GM21717 (cell line): ENCODE measurements around the gene CBFA2T2.
A peak's percentile ranks its signal among the peaks of the same experiment; 100 is the strongest.

Experiments used
- ATAC-seq: cut with Tn5 transposase; IDR thresholded peaks from one replicate; pipeline ENCODE4 v1.9.1; 2021; ENCODE audit warnings: mild to moderate bottlenecking, moderate library complexity; ENCODE audit not compliant: unreplicated experiment

The CBFA2T2 gene

DNA sequence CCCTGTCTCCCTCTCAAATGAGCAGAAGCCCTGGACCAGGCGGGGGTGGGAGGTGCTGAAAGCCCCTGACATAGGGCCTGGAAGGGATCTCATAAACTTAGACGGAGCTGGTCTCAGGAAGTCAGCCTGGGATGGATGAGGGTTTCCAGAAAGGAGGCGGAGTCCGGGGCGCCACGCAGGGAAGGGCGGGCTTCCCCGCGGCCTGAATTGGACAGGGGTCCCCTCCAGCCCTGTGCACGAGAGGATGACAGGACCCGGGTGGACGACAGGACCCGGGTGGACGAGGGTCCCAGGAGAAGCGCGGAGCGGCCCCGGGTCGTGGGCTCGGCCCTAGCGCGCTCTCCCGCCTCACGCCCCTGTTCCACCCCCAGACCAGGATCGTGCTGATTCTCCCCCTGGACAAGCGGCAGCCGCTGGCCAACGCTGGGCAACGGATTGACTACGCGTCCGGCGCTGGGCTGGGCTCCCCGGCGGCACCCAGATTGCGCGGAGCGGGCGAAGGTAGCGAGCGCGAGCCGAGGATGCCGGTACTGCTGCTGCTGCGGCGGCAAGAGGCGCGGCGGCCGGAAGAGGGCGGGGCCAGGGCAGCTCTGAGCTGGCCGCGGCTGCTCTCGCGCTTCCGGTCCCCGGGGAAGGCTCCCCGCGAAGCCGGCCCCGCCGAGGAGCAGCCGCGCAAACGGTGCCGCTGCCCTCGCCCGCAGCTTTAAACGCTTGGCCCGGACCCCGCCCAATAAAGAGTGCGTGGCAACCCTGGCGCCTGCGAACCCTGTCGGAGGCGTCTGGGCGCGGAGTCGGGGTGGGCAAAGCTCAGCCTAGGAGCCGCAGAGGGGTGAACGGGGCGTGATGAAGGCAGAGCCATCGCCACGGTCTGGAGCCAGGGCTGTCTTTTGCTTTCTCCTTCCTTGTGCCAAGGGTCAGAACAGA, 173.5 kb downstream of the CBFA2T2 start:
- ATAC-seq, result peak; percentile 62

DNA sequence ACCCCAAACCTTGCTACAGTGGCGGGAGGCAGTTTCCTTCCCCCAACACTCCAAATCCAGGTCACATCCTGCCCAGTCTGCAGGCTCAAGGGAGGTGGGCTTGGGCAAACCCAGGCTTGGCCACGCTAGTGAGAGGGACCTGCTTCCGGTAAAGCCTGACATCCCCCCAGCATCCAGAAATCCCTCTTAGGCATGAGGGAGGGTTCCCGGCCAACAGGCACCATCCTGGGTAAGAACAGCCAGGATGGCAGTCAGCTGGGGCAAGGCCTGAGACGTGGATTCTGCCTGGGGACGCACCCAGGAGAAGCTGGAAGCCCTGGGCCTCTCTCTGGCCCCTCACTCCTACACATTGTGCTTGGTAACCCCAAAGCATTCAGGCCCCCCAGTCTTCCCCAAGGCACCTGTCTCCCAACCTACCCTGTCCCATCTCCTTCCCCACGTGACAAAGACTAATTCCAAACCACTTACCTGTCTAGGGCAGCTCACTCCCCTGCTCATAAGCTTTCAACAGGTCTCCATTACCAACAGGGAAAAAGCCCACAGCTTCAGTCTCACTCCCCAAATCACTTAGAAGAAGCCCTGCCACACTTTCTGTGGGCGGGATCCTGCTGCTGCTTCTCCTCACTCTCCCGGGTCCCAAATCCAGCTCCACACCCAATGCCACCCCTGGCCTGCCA, 174.3 kb downstream of the CBFA2T2 start:
- no peak for ATAC-seq

DNA sequence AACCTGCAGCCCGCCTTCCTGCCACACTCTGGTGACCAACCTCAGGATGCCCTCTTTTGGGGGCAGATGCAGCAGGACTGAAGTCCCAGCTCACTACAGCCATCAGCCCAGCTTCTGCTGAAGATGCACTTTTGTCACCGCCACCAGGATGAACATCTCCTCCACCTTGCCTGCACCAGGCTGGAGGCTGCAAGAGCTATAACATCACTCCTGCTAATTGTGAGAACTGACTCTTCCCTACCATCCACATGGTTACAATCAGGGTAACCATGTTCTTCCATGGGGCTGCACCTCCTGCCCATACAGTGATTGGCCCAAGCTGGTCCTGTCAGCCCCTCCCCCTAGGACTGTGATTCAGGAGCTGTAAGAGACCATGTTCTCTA, 174.9 kb downstream of the CBFA2T2 start:
- ATAC-seq, result no peak

DNA sequence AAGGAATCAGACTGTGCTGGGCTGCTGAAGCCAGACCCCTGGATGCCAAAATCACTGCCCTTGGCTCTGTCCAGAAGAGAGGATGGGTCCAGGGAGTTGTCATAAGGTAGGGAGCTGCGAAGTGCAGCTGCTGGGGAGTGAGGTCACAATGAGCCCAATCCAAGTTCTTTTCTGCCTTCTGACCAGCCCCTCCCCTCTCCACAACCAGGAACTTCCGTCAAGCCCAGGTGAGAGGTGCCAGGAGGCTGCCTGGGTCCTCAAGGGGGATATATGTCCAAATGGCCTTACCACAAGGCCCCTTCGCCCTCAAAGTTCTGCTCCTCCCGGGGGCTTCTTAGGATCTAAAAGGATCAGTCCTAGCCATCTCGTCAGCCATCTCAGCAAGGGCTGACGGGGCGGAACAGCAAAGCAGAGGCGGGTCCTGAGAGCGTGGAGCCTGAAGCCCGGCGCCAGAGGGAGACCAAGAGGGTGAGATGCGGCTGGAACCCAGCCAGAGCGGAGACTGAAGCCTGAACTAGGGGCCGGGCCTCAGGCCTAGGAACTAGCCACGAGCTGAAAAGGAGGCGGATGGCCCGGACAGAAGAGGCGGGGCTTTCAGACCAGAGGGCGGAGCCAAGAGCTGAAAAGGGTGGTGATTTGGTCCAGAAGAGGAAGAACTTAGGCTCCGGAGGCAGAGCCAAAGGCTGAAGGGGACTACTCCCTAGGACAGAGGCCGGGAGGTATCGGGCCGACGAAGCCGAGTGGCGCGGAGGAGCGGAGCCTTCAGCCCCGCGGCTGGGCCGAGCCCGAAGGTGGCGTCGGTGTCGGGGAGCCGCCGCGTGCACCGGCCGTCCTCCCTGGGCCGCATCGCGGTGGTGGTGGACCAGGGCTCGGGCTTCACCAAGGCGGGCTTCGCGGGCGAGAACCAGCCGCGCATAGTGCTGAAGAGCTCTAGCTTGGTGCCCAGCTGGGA, 176.7 kb downstream of the CBFA2T2 start, which contains the start of gene ACTL10:
Gene ACTL10, plus strand, starts transcription at position 651 of the 952 bp plus-strand sequence. CDS start 555 bp downstream, outside the sequence.
- peak; percentile 36 for ATAC-seq

DNA sequence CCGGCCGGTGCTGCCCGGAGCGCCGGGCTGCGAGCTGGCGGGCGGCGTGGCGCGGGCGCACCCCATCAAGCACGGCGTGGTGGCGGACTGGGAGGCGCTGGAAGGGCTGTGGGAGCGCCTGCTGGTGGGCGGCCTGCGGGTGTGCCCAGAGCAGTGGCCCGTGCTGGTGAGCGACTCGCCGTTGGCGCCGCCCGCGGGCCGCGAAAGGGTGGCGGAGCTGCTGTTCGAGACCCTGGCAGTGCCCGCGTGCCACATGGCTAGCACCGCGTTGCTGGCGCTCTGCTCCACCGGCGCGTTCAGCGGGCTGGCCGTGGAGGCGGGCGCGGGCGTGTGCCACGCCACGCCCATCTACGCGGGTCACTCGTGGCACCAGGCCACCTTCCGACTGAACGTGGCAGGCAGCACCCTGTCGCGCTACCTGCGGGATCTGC, 177.4 kb downstream of the CBFA2T2 start:
- ATAC-seq, result no peak

DNA sequence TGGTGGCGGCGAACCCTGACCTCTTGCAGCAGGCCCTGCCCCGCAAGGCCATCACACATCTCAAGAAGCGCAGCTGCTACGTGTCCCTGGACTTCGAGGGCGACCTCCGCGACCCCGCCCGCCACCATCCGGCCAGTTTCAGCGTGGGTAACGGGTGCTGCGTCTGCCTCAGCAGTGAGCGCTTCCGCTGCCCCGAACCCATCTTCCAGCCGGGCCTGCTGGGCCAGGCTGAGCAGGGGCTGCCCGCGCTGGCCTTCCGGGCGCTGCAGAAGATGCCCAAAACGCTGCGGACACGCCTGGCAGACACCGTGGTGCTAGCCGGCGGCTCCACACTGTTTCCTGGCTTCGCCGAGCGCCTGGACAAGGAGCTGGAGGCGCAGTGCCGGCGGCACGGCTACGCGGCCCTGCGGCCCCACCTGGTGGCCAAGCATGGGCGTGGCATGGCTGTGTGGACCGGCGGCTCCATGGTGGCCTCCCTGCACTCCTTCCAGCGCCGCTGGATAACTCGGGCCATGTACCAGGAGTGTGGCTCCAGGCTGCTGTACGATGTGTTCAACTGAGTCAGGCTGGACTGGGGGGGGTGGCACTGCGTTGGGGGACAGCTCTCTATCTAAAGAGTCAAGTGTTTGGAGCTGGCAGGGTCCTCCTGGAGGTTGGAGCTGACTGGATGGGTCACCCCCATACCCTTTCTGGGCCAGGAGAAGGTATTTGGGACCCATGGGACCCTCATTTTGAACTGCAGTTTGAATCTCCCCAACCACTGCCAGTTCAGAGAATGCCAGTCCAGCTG, 178.0 kb downstream of the CBFA2T2 start:
- ATAC-seq, result no peak

DNA sequence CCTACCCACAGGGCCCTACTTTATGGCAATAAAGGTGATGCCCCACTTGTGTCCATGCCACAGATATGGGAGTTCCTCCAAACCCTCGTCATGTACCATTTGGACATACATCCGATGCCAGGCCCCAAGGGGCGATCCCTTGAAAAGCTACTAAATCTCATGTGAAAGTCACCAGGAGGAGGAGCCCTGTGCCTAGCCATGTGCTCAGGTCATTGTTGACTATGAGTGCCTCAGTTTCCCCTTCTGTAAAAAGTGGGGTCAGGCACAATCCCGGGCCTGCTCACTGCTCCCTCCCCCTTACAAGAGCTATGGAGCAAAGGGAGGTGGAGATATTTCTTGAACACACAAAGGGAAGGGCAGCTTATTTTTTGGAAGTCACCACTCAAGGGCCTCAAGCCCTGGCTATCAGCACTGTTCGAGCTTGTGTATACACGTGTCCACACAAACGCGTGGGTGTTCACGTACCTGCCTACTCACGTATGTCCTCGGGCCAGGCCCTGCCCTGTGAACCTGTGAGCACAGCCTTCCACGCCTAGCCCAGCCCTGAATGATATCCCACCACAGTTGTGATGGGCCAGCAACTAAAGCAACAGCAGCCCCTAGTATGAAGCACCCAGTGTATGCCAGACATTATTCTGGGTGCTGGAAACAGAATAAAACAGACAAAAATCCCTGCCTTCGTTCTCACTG, 178.7 kb downstream of the CBFA2T2 start:
- no peak for ATAC-seq

DNA sequence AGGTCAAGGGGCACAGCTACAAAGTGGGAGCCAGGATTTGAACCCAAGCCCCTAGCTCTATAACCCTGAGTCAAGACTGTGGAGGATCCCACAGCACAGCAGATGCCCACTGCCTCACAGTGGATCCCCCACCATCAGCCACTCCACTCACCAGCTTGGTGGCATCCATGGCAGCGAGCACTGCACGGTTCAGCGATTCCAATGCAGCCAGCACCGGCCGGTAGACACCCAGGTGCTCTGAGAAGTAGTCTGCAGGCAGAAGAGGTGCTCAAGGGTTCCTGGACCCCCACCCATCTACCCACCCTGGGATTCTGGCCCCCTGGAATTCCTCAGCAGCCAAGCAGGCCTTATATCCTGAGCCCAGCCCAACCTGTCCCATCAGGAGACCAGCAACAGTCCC, 179.3 kb downstream of the CBFA2T2 start:
- no peak for ATAC-seq

DNA sequence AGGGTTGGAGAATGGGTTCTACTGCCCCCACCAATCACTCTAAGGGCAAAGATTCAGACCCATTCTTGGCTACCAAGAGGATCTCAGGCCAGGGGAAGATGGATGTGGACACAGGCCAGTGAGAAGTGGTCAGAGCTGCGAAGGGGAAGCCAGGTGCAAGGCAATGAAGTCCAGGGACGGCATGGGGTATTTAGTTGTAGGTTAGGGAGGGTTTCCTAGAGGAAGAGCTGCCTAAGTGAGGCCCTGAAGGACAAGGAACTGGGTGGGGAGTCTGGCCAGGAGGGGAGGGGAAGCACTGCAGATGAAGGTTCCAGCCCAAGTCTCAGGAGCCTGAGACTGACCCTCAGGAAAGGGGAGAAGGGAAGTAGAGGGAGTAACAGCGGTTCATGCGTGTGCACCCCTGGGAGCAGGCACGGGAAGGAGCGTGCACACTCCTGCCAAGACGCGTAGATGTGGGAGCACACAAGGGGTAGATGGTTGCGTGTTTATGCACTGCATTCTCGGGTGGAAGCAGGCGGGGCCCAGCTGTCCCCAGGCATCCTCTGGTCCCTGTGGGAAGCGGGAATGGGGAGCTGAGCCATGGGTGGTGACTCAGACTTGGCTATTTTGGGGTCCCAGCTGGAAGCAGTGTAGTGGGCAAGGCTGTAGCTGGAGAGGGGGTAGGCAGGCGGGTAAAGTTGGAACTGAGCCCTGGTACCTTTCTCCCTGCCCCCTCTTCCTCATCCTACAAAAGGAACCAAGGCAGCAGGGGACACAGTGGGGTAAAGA, 180.2 kb downstream of the CBFA2T2 start:
- ATAC-seq, result no peak

DNA sequence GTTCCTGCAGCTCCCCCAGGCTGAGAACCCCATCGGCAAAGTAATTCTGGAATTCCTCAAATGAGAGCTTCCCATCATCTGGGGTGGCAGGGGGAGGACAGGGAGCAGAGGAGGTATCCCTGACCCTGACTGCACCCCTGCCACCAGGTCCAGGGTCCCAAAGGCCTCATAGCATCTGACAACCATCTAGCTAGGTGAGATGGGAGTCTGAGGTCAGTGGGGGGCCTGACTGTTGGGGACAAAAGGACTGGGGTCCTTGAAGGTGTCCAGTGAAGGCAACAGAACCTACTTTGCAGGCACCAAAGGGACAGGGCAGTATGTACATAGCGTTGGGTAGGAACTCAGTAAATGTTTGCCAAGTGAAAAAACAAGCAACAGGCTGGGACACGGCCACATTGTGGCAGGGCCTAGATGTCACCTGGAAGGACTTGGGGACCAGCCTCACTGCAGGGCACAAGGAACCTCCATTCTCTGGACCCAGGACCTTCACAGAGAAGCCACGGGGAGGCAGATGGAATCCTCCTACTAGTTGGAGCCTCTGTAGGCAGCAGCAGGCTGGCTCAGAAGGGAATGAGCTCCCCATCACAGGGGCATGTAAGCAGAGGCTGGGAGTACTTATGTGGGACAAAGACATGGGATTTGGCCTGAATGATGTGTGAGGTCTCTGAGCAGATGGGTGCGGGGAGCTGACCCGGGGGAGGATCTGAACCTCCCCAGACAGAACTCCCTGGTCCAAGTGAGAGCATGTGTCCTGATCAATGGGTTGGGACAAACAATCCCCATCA, 181.0 kb downstream of the CBFA2T2 start:
- ATAC-seq, result no peak

DNA sequence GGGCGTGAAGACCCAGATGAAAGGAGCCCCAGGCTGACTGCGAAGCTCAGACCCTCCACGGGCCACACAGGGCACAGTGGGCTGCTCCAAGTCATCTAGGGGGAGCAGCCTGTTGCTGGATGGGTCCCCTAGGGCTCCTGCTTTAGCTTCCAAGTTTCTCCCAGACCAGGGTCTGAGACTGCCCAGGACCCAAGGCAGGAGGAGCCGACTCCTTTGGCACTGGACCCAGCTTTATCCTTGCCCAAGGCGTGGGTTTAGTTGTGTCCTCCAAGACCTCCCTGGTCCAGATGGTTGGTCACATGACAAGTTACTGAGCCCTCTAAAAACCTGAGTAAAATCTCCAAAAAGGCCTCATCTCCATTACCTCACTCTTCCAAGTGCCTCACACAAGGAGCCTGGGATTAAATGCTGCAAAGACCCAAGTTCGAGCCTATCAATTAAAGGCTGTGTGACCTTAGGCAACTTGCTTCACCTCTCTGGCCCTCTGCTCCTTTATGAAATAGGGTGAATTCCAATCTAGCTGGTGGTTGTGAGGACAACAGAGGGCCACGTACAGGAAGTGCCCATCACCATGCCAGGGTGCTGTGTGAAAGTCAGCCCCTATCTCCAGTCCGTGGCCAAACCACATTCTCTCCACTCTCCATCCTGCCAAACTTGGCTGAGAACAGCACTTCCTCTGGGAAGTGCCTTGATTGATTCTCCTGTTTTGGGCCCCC, 181.8 kb downstream of the CBFA2T2 start:
- ATAC-seq, result no peak

DNA sequence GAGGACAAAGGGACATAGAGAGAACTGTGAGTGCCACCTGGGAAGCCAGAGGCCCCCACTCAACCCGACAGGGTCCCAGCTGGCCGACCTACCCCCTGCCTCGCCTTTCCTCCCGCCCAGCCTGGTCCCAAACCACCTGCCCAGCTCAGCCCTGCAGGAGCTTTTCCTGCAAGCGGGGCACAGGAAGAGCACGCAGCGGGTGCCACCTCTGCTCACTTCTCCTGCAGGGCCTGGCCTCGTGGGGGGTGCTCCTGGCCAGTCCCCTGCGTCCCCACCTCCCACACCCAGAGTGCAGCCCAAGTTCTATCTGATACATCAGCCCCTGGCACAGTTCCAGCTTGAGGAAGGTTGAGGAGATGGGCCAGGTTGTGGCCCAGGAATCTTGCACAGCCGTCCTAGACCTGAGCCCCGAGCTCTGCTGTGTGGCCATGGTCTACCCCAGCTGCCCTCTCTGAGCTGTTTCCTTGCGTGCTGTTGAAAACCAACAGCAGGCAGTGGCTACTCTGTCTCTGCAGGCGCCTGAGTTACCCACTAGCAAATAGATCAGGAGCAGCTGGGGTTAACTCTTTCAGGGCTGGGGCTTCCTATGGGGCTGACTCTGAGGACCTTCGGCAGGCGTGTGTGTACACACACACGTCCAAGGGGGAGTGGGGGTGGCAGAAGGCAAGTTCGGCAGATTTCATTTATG, 182.7 kb downstream of the CBFA2T2 start:
- no peak for ATAC-seq

DNA sequence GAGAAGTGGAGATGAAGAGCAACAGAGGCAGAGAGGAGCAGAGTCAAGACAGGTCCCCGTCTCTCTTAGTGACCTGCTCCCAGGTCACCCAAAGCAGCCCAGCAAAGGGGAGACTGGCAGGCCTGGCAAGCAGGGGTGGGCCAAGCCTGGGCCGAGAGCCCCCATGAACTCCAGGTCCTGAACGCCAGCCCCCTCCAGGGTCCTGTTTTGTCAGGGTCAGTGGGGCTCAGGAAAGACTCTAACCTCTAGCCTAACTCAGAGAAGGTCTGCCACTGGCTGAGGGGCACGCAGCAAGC, 183.2 kb downstream of the CBFA2T2 start:
- ATAC-seq, result no peak

DNA sequence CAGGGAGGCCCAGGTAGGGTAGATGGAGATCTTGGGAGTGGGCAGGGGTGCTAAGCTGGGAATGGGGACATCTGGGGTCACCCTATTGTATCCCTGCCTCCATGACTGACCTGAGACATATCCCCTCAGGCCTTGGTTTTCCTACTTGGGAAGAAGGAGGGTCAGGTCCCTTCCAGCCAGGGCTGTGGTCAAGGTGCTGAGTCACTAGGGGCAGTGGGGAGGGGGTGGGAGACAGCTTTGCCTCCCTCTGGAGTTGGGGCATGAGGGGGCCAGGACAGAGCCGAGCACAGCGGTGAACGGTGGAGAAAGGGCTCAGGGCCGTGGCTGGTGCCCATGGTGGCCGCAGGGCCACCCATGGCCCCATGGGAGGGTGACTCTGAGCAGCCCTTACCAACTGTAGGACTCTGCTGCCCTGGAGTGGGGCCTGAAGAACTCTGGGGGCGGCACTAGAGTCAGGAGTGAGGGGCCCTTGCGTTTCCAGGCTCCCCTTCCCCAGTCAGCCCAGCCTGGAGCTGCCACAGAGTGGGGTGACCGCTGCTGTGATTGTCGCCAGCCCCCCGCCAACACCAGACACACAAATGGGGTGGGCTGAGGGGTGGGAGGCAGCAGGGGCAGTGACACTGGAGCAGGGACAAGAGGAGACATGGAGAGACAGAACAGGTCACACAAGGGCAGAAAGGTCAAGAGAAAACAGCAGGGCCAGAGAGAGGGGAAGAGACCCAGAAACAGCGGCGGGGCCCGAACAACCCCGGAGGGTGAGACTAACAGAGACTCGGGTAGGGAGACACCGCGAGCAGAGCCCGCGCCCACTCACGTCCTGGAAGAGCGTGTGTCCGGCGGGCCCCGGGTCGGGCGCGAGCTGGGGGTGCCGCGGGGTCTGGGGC, 183.8 kb downstream of the CBFA2T2 start:
- peak; percentile 22 for ATAC-seq

DNA sequence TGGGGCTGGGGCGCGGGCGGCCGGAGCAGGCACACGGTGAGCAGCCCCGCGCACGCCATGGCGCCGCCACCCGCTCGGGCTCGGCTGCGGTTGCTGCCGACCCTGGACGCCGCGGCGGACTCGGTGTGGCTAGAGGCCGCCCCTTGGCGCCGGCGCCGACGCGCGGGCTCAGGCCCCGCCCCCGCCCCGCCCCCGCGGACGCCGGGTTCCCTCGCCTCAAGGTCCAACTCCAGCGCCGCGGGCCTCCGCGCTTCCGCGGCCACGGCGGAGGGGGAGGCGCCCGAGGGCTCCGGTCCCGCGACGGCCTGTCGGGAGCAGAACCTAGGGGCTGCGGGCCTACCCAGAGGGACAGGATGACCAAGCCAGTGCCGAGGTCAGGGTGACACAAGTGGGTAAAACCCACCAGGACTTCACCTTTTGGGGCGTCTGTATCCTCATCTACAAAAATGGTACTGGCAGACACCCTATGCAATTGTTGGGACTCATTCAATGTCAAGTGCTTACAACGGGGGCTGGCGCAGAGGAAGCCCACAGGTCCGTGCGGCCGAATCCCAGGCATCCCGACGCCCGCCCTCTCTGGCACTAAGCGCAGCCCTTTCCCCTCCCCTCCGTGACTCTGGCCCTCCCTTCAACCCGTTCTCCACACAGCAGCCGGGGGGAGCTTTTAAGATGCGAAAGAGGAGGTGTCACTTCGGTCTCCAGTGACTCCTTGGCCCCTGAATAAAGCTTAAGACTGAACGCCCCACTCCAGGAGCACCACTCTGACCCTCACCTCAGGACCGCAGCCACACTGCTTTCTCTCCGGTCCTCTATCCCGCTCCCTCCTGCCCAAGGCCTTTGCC, 184.6 kb downstream of the CBFA2T2 start, which contains the start of gene NECAB3:
Gene NECAB3, minus strand, starts transcription at position 135 of the 842 bp plus-strand sequence. Its CDS starts 76 bp downstream, at position 59.
- peak; percentile 43 for ATAC-seq
